ENCODE measurements around the gene CHGA.

The CHGA gene

GRCh38 chr14:92917041-92917940 lies 5.7 kb upstream of the CHGA start:
- H3K4me3 ChIP-seq (replicated peaks; ENCODE audit: low read depth, low read length), result no peak overlapping the region
- TF ChIP-seq CTCF (IDR thresholded peaks at IDR 0.05; ENCODE audit: low read length, missing control alignments), result no peak
- DNase-seq (ENCODE audit: low read depth), result no peak

- TF ChIP-seq CTCF (IDR thresholded peaks at IDR 0.05; ENCODE audit: low read length, missing control alignments), result no peak
- DNase-seq (ENCODE audit: low read depth), result no peak
- no peak overlapping the region for H3K4me3 ChIP-seq (replicated peaks; ENCODE audit: low read depth, low read length)
Observed at GRCh38 chr14:92917956-92918355, 5.0 kb upstream of the CHGA start.

GRCh38 chr14:92920001-92920400 lies 2.9 kb upstream of the CHGA start:
- no peak for TF ChIP-seq CTCF (IDR thresholded peaks at IDR 0.05; ENCODE audit: low read length, missing control alignments)
- DNase-seq (ENCODE audit: low read depth), result no peak
- no peak overlapping the region for H3K4me3 ChIP-seq (replicated peaks; ENCODE audit: low read depth, low read length)

GRCh38 chr14:92922155-92922735 lies 705 bp upstream of the CHGA start:
- no peak for DNase-seq (ENCODE audit: low read depth)
- no peak for TF ChIP-seq CTCF (IDR thresholded peaks at IDR 0.05; ENCODE audit: low read length, missing control alignments)
- no peak overlapping the region for H3K4me3 ChIP-seq (replicated peaks; ENCODE audit: low read depth, low read length)

- TF ChIP-seq CTCF (IDR thresholded peaks at IDR 0.05; ENCODE audit: low read length, missing control alignments), result no peak
- no peak for DNase-seq (ENCODE audit: low read depth)
- H3K4me3 ChIP-seq (replicated peaks; ENCODE audit: low read depth, low read length), result no peak overlapping the region
Observed at GRCh38 chr14:92923744-92924103, 774 bp downstream of the CHGA start.

- no peak for TF ChIP-seq CTCF (IDR thresholded peaks at IDR 0.05; ENCODE audit: low read length, missing control alignments)
- no peak for DNase-seq (ENCODE audit: low read depth)
Observed at GRCh38 chr14:92924247-92924646, 1.3 kb downstream of the CHGA start.

More at GRCh38 chr14:92924247-92924646, 1.3 kb downstream of the CHGA start:
- H3K4me3 ChIP-seq (replicated peaks; ENCODE audit: low read depth, low read length), result no peak overlapping the region

Data from fibroblast of pulmonary artery (primary cell).